Panc1 (cell line): ENCODE results near the gene TLK1. TPM values are rescaled to one million over a fixed set of nuclear protein-coding genes. Genes with fewer than 3 reads are reported as not detected.

Experiments
- ATAC-seq: fragments of 200-7000 bp; cut with Tn5 transposase; 2 replicates; pipeline ENCODE4 v1.9.1; 2020; ENCODE audit warnings: mild to moderate bottlenecking, moderate library complexity
- BruUV-seq: library from RNA; stranded (reverse); fragments of 400-500 nt; replicated peaks from 2 replicates; lab custom pipeline; 2021; lab: Mats Ljungman, UMichigan
- CTCF ChIA-PET: fragments of 300-600 bp; sonication (Branson Sonifier 250); formaldehyde crosslinking; loops from one replicate; lab custom pipeline; 2022; ENCODE audit warnings: antibody characterized with exemption; lab: Charles Lee
- POLR2A ChIA-PET: fragments of 300-600 bp; sonication (Branson Sonifier 250); formaldehyde crosslinking; loops from one replicate; lab custom pipeline; 2022; ENCODE audit warnings: antibody characterized with exemption; lab: Charles Lee
- DNase-seq: peaks from one replicate; pipeline ENCODE4 v3.0.0-alpha.2; 2010; ENCODE audit warnings: low read depth, low spot score
- H3K27ac ChIP-seq: 2 replicates; pipeline ENCODE4 v1.5.1; 2011; ENCODE audit warnings: mild to moderate bottlenecking, low read length, inconsistent platforms
- H3K27me3 ChIP-seq: fragments of 200-500 bp; sonication (Bioruptor generic); 2 replicates; pipeline ENCODE4 v1.6.0; 2014; ENCODE audit warnings: low read length, inconsistent platforms; ENCODE audit not compliant: control insufficient read depth, insufficient read depth
- H3K36me3 ChIP-seq: fragments of 200-500 bp; sonication (Bioruptor generic); 2 replicates; pipeline ENCODE4 v1.5.1; 2014; ENCODE audit warnings: inconsistent platforms, mild to moderate bottlenecking, low read length, moderate library complexity; ENCODE audit not compliant: control insufficient read depth, insufficient read depth
- H3K4me1 ChIP-seq: 2 replicates; pipeline ENCODE4 v1.5.1; 2011; ENCODE audit warnings: inconsistent platforms, mild to moderate bottlenecking, low read length, moderate library complexity; ENCODE audit not compliant: control insufficient read depth, insufficient read depth
- H3K4me3 ChIP-seq, 2 experiments: 2 replicates each; pipeline ENCODE4 v1.5.1; 2011 to 2012; ENCODE audit warnings: low read depth in 2 of 2, low read length in 2 of 2, mild to moderate bottlenecking in 2 of 2, inconsistent platforms in 1 of 2, moderate library complexity in 1 of 2
- H3K9me3 ChIP-seq: fragments of 200-500 bp; sonication (Bioruptor generic); 2 replicates; pipeline ENCODE4 v1.5.1; 2014; ENCODE audit warnings: low read depth, mild to moderate bottlenecking, inconsistent platforms, low read length, moderate library complexity; ENCODE audit not compliant: control insufficient read depth, insufficient read depth
- POLR2AphosphoS5 ChIP-seq: IDR thresholded peaks from 2 replicates; pipeline ENCODE4 v1.6.1; 2012; ENCODE audit warnings: mild to moderate bottlenecking, low read depth, low read length, moderate library complexity
- SIN3A ChIP-seq: IDR thresholded peaks from 2 replicates; pipeline ENCODE4 v1.6.1; 2012; ENCODE audit warnings: low read depth, mild to moderate bottlenecking, low read length, moderate library complexity, borderline replicate concordance; ENCODE audit not compliant: insufficient read depth
- TCF7L2 ChIP-seq: IDR thresholded peaks from 2 replicates; pipeline ENCODE4 v1.6.1; 2011; ENCODE audit warnings: mild to moderate bottlenecking, low read depth, low read length, inconsistent platforms
- in situ Hi-C: cut with HindIII; loops from 2 replicates; pipeline ENCODE4 v1.10.0; 2016; ENCODE audit warnings: low sequenced_read_pairs, low pct_unique_long_range_greater_than_20kb
- intact Hi-C: fragments of 100-400 bp; cut with micrococcal nuclease; formaldehyde crosslinking; loops from one replicate; pipeline ENCODE4 v1.10.0; 2022; ENCODE audit not compliant: unreplicated experiment
- total RNA-seq: library from RNA; stranded (reverse); gene quantifications from one replicate; pipeline ENCODE4 v1.2.1, GENCODE V29; 2021; ENCODE audit not compliant: unreplicated experiment
- TF ChIP-seq, protein P1 (sequence below): fragments of 450-650 bp; IDR thresholded peaks from 2 replicates; pipeline ENCODE4 v1.5.1; 2017; ENCODE audit warnings: mild to moderate bottlenecking
- TF ChIP-seq, protein P2 (sequence below), 2 experiments: IDR thresholded peaks; 2 replicates each; pipeline ENCODE4 v1.6.1; 2011 to 2012; ENCODE audit warnings: low read depth in 2 of 2, control low read depth in 1 of 2, low read length in 1 of 2, mild to moderate bottlenecking in 1 of 2, moderate library complexity in 1 of 2; ENCODE audit not compliant: insufficient read depth in 1 of 2

Gene TLK1
- total RNA-seq, 1 experiment from 2014 or later: 92.9 TPM

DNA sequence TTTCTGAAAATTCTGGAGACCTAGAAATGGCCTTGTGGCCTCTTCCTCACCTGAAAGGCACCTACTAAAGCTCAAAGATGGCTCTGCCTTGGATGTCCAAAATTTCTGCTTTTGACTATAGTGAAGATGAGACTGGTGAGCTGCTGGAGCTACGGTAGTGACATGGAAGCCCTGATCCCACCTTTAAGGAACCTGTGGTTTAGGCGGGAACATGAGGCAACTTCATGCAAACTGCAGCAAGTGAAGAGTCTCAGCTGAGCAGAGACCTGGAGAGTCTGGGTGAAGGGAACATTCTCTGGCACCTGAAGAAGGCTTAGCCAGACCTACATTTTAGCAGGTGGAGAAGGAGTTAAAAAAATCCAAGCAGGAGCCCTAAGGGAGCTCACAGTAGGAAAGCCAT lies 191.7 kb downstream of the TLK1 start:
- intact Hi-C loops: no loop called here
- CTCF ChIA-PET: no interaction called here

GRCh38 chr2:170968205-170969003 lies 192.3 kb downstream of the TLK1 start:
- POLR2A ChIA-PET: no interaction called here
- BruUV-seq: no TSS peak
- Histone ChIP-seq H3K27me3 (no peaks in the 10 kb centered on the region), H3K27ac (no peak overlapping the region), H3K4me1 (peaks cover 9% of the 10 kb centered on the region), H3K36me3 (peaks cover 9% of the 10 kb centered on the region), H3K9me3 (no peaks in the 10 kb centered on the region), H3K4me3 (no peak overlapping the region)
- ATAC-seq: no peak
- CTCF ChIA-PET: no interaction called here
- in situ Hi-C loops (no loop called here), intact Hi-C loops (no loop called here)
- TF ChIP-seq POLR2AphosphoS5: no peak
- TF ChIP-seq, protein P1, sequence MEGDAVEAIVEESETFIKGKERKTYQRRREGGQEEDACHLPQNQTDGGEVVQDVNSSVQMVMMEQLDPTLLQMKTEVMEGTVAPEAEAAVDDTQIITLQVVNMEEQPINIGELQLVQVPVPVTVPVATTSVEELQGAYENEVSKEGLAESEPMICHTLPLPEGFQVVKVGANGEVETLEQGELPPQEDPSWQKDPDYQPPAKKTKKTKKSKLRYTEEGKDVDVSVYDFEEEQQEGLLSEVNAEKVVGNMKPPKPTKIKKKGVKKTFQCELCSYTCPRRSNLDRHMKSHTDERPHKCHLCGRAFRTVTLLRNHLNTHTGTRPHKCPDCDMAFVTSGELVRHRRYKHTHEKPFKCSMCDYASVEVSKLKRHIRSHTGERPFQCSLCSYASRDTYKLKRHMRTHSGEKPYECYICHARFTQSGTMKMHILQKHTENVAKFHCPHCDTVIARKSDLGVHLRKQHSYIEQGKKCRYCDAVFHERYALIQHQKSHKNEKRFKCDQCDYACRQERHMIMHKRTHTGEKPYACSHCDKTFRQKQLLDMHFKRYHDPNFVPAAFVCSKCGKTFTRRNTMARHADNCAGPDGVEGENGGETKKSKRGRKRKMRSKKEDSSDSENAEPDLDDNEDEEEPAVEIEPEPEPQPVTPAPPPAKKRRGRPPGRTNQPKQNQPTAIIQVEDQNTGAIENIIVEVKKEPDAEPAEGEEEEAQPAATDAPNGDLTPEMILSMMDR: no peak
- DNase-seq: no peak

More for the DNA sequence above, 191.7 kb downstream of the TLK1 start:
- Histone ChIP-seq H3K4me1 (peaks cover 9% of the 10 kb centered on the region), H3K36me3 (peaks cover 9% of the 10 kb centered on the region), H3K27ac (no peak overlapping the region), H3K9me3 (no peaks in the 10 kb centered on the region), H3K27me3 (no peaks in the 10 kb centered on the region), H3K4me3 (no peak overlapping the region)
- ATAC-seq (no peak), DNase-seq (no peak)
- no TSS peak for BruUV-seq
- TF ChIP-seq TCF7L2 (no peak), POLR2AphosphoS5 (no peak), SIN3A (no peak)
- TF ChIP-seq, protein P1: no peak
- TF ChIP-seq, protein P2, sequence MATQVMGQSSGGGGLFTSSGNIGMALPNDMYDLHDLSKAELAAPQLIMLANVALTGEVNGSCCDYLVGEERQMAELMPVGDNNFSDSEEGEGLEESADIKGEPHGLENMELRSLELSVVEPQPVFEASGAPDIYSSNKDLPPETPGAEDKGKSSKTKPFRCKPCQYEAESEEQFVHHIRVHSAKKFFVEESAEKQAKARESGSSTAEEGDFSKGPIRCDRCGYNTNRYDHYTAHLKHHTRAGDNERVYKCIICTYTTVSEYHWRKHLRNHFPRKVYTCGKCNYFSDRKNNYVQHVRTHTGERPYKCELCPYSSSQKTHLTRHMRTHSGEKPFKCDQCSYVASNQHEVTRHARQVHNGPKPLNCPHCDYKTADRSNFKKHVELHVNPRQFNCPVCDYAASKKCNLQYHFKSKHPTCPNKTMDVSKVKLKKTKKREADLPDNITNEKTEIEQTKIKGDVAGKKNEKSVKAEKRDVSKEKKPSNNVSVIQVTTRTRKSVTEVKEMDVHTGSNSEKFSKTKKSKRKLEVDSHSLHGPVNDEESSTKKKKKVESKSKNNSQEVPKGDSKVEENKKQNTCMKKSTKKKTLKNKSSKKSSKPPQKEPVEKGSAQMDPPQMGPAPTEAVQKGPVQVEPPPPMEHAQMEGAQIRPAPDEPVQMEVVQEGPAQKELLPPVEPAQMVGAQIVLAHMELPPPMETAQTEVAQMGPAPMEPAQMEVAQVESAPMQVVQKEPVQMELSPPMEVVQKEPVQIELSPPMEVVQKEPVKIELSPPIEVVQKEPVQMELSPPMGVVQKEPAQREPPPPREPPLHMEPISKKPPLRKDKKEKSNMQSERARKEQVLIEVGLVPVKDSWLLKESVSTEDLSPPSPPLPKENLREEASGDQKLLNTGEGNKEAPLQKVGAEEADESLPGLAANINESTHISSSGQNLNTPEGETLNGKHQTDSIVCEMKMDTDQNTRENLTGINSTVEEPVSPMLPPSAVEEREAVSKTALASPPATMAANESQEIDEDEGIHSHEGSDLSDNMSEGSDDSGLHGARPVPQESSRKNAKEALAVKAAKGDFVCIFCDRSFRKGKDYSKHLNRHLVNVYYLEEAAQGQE (IDR thresholded peaks at IDR 0.05; ENCODE audit: insufficient read depth in 1 of 2, low read depth in 2 of 2, low read length in 1 of 2): no peak
- in situ Hi-C loops: no loop called here
- POLR2A ChIA-PET: no interaction called here
